ENCODE results near the gene AFF1. TPM values are rescaled to one million over a fixed set of nuclear protein-coding genes. Genes with fewer than 3 reads are reported as not detected.
"Not testable (repeated sequence)": the region's sequence is repeated elsewhere in the genome, so short reads cannot be mapped to it uniquely, and the experiment has no call there.

AFF1 gene
- total RNA-seq, 4 donors from 2014 or later: 72.5 to 128 (median 108) TPM

DNA sequence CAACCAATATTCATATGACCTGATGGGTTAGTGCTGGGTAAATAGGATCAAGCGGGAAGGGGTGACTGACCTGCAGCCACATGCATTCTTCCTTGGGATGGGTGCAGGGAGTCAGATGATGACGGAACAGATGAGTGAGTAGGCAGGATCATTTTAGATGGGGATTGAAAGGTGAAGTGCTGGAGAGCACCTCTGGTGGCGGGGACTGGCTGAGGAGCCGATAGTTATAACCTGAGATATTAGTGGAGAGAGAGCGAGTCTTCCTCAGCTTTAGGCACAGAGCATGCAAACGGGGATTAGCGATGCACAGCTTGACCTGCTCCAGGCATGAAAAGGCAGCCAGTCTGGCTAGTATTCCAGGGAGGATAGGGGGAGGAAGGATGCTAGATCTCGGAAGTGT is 99.1 kb downstream of the AFF1 start:
- H3K4me1 ChIP-seq: peaks cover 0 to 85% (median 5%) of the 10 kb centered on the region in 4 donors

DNA sequence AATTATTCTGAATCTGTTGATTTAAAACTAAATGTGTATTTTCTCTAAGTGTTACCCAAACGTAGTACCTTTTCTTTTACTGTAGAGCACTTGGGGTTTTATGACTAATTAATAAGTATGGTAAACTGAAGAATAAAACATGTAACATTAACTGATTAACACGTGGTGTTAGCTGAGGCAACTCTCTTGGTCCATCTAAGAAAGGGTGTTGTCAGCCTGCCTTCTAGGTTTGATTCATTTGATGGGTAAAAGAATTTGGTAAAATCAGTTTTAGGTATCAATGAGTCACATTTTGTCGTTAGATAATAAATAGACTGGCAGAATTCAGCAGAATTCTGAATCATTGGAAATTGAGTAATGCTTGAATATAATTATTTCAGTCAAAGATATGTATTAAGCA is 99.7 kb downstream of the AFF1 start:
- no peaks in the 10 kb centered on the region for H3K27me3 ChIP-seq
- DNase-seq: no peak
- TF ChIP-seq, protein P1, sequence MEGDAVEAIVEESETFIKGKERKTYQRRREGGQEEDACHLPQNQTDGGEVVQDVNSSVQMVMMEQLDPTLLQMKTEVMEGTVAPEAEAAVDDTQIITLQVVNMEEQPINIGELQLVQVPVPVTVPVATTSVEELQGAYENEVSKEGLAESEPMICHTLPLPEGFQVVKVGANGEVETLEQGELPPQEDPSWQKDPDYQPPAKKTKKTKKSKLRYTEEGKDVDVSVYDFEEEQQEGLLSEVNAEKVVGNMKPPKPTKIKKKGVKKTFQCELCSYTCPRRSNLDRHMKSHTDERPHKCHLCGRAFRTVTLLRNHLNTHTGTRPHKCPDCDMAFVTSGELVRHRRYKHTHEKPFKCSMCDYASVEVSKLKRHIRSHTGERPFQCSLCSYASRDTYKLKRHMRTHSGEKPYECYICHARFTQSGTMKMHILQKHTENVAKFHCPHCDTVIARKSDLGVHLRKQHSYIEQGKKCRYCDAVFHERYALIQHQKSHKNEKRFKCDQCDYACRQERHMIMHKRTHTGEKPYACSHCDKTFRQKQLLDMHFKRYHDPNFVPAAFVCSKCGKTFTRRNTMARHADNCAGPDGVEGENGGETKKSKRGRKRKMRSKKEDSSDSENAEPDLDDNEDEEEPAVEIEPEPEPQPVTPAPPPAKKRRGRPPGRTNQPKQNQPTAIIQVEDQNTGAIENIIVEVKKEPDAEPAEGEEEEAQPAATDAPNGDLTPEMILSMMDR (IDR thresholded peaks at IDR 0.05): no peak
- TF ChIP-seq POLR2A (IDR thresholded peaks at IDR 0.05): no peak
- H3K4me1 ChIP-seq: peaks cover 0 to 78% (median 5%) of the 10 kb centered on the region in 4 donors
- no peak overlapping the region for H3K27ac ChIP-seq
- no peak overlapping the region for H3K4me3 ChIP-seq
- no peaks in the 10 kb centered on the region for H3K36me3 ChIP-seq
- no peaks in the 10 kb centered on the region for H3K9me3 ChIP-seq

More for the DNA sequence above, 99.1 kb downstream of the AFF1 start:
- no peak overlapping the region for H3K4me3 ChIP-seq
- H3K36me3 ChIP-seq: no peaks in the 10 kb centered on the region
- no peaks in the 10 kb centered on the region for H3K9me3 ChIP-seq
- H3K27ac ChIP-seq: peak overlapping the region in 1 of 4 donors; percentile 4
- DNase-seq: no peak
- H3K27me3 ChIP-seq: no peaks in the 10 kb centered on the region
- TF ChIP-seq POLR2A (IDR thresholded peaks at IDR 0.05): no peak
- TF ChIP-seq, protein P1 (IDR thresholded peaks at IDR 0.05): no peak

DNA sequence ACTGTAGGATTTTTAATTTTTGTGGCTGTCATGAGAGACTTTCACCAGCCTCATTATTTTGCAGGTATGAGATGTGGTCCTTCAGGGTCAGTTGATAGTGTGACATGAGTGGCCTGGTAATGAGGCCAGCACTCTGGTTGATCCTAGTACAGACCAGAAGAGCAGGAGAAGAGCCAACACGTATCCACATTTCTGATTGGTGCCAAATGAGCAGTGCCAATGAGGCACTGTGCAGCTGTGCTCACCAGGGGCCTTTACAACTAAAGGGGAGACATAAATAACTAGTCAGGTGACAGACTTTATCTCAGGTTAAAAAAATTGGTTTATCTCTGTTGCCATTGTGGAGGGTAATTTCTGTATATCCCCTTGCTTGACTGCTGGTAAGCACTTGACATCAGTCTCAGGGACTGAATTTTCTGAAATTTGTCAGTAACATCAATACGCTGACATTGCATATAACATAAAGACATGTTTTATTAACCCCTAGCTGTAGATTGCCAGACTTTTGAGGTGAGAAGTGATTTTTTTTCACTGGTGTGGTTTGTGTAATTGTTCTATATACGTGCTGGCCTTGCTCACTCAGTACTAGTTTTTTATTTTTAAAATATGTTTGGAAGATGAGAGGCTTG is 101.2 kb downstream of the AFF1 start:
- Histone ChIP-seq H3K4me3 (no peak overlapping the region), H3K9me3 (no peaks in the 10 kb centered on the region), H3K27ac (no peak overlapping the region), H3K27me3 (no peaks in the 10 kb centered on the region), H3K4me1 (peaks cover 0 to 66% (median 5%) of the 10 kb centered on the region in 4 donors), H3K36me3 (no peaks in the 10 kb centered on the region)
- no peak for DNase-seq
- TF ChIP-seq POLR2A (IDR thresholded peaks at IDR 0.05): no peak

DNA sequence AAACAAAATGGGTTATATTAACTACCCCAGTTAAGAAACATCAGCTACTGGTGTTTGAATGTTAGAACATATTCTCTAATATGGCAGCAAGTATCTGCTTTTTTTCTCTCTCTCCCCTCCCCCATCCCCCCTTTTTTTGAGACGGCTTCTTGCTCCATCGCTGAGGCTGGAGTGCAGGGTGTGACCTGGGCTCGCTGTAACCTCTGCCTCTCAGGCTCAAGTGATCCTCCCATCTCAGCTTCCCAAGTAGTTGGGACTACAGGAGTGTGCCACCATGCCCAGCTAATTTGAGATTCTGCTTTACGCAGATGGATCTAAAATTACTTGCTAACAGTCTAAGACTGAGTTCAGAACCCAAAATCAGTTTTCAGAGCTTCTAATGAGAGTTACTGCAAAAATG is 101.9 kb downstream of the AFF1 start:
- H3K27me3 ChIP-seq: no peaks in the 10 kb centered on the region
- no peak overlapping the region for H3K4me3 ChIP-seq
- no peaks in the 10 kb centered on the region for H3K36me3 ChIP-seq
- H3K4me1 ChIP-seq: peaks cover 0 to 63% (median 5%) of the 10 kb centered on the region in 4 donors
- H3K9me3 ChIP-seq: no peaks in the 10 kb centered on the region
- DNase-seq: no peak
- TF ChIP-seq, protein P1 (IDR thresholded peaks at IDR 0.05): no peak
- TF ChIP-seq POLR2A (IDR thresholded peaks at IDR 0.05): no peak
- no peak overlapping the region for H3K27ac ChIP-seq

DNA sequence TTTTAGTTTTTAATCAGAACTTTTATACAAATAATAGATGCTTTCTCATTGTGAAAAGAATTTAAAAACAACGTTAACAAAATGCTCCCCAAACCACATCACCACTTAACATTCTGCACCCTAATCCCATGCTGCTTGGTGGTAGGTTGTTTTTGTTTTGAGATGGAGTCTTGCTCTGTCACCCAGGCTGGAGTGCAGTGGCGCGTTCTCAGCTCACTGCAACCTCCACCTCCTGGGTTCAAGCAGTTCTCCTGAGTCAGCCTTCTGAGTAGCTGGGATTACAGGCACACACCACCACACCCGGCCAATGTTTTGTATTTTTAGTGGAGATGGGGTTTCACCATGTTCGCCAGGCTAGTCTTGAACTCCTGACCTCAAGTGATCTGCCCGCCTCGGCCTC is 102.4 kb downstream of the AFF1 start:
- peak overlapping the region in 1 of 4 donors; percentile 4 for H3K27ac ChIP-seq
- H3K9me3 ChIP-seq, H3K36me3 ChIP-seq, DNase-seq, H3K27me3 ChIP-seq, H3K4me3 ChIP-seq: not testable (repeated sequence)
- peaks cover 0 to 58% (median 3%) of the 10 kb centered on the region in 4 donors for H3K4me1 ChIP-seq

DNA sequence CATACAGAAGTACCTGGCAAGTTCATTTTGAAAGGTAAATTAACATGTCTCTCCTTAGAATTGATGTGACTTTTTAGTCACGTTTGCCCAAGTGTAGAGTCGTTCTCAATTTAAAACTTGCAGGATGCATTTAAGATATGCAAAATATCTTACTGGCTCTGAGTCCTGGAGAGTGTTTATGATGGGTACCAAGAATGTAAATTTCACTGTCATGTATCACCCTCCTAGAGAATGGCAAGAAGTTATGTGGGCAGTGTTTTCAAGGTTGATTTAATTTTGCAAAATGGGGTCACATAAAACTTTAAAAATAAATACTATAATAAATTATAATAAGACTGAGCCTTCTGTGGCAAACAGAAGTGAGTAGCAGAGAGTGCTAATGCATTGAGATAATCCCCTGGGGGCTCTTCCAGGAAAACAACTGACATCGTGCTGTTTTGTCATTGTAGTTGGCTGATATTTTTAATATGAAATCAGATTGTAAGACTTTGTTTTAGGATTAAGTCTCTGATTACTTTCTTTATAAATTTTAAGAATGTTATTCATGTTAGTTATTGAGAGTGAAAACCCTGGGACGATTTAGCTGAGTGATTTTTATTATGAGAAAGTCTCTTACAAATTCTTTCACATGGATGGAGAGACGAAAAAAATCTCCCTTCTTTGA is 103.0 kb downstream of the AFF1 start:
- no peaks in the 10 kb centered on the region for H3K9me3 ChIP-seq
- H3K4me3 ChIP-seq: no peak overlapping the region
- H3K27ac ChIP-seq: peak overlapping the region in 2 of 4 donors; percentile 42 to 57
- no peak for TF ChIP-seq POLR2A (IDR thresholded peaks at IDR 0.05)
- TF ChIP-seq, protein P1 (IDR thresholded peaks at IDR 0.05): no peak
- no peak for DNase-seq
- no peaks in the 10 kb centered on the region for H3K27me3 ChIP-seq
- H3K36me3 ChIP-seq: no peaks in the 10 kb centered on the region
- H3K4me1 ChIP-seq: peaks cover 0 to 52% (median 3%) of the 10 kb centered on the region in 4 donors
